GM12878 (cell line): Measurements from ENCODE around the gene ZNF133.

ENCODE experiments used
- CTCF ChIP-seq, 3 experiments: IDR thresholded peaks in 2 of 3; conservative IDR thresholded peaks in 1 of 3; 2 replicates each; pipeline ENCODE4 v1.5.1; 2011; ENCODE audit warnings: low read depth in 3 of 3, low read length in 3 of 3, mild to moderate bottlenecking in 3 of 3, control low read depth in 2 of 3, moderate library complexity in 2 of 3, inconsistent platforms in 1 of 3, mixed read lengths in 1 of 3; ENCODE audit not compliant: control insufficient read depth in 2 of 3, insufficient read depth in 1 of 3; ENCODE audit errors: extremely low read depth in 1 of 3
- DPF2 ChIP-seq: fragments of 450-650 bp; IDR thresholded peaks from 2 replicates; pipeline ENCODE4 v1.6.1; 2017; ENCODE audit warnings: mild to moderate bottlenecking
- MXI1 ChIP-seq: fragments of 150-350 bp; IDR thresholded peaks from 2 replicates; pipeline ENCODE4 v1.6.1; 2011; ENCODE audit warnings: low read depth, mild to moderate bottlenecking, inconsistent platforms, low read length, improper control_type of control experiment
- NR2F1 ChIP-seq: fragments of 450-650 bp; conservative IDR thresholded peaks from 2 replicates; pipeline ENCODE4 v1.6.1; 2017; ENCODE audit warnings: mild to moderate bottlenecking
- PAX8 ChIP-seq: fragments of 450-650 bp; IDR thresholded peaks from 2 replicates; pipeline ENCODE4 v1.6.1; 2017; ENCODE audit warnings: mild to moderate bottlenecking, moderate library complexity
- POLR2A ChIP-seq: IDR thresholded peaks from 2 replicates; pipeline ENCODE4 v1.6.1; 2011; ENCODE audit warnings: low read depth, mild to moderate bottlenecking, low read length
- RBBP5 ChIP-seq: fragments of 200-600 bp; sonication (generic); conservative IDR thresholded peaks from 2 replicates; pipeline ENCODE4 v1.6.1; 2016
- SRF ChIP-seq, 2 experiments: IDR thresholded peaks; 2 replicates each; pipeline ENCODE4 v1.6.1; 2011; ENCODE audit warnings: low read depth in 2 of 2, low read length in 2 of 2, mild to moderate bottlenecking in 1 of 2, moderate library complexity in 1 of 2
- TCF12 ChIP-seq: IDR thresholded peaks from 2 replicates; pipeline ENCODE4 v1.6.1; 2011; ENCODE audit warnings: low read depth, mild to moderate bottlenecking, low read length
- ZNF274 ChIP-seq: IDR thresholded peaks from one replicate; pipeline ENCODE4 v1.8.0; 2011; ENCODE audit not compliant: insufficient read length, insufficient read depth
- TF ChIP-seq, protein P1 (sequence below): IDR thresholded peaks from 2 replicates; pipeline ENCODE4 v1.6.1; 2011; ENCODE audit warnings: low read depth, low read length, improper control_type of control experiment, borderline replicate concordance

- TF ChIP-seq POLR2A (no peak), ZNF274 (no peak), PAX8 (no peak), TCF12 (no peak), DPF2 (no peak), NR2F1 (no peak), RBBP5 (no peak), SRF (IDR thresholded peaks at IDR 0.05; ENCODE audit: low read depth in 2 of 2, low read length in 2 of 2) (no peak), CTCF (IDR thresholded peaks at IDR 0.05 in 2 of 3, conservative IDR thresholded peaks at IDR 0.05 in 1 of 3; ENCODE audit: control insufficient read depth in 2 of 3, extremely low read depth in 1 of 3, insufficient read depth in 1 of 3, low read depth in 3 of 3, low read length in 3 of 3) (no peak), MXI1 (no peak)
- TF ChIP-seq, protein P1, sequence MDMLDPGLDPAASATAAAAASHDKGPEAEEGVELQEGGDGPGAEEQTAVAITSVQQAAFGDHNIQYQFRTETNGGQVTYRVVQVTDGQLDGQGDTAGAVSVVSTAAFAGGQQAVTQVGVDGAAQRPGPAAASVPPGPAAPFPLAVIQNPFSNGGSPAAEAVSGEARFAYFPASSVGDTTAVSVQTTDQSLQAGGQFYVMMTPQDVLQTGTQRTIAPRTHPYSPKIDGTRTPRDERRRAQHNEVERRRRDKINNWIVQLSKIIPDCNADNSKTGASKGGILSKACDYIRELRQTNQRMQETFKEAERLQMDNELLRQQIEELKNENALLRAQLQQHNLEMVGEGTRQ: no peak
These were observed 35.5 kb upstream of the ZNF133 start for GRCh38 chr20:18252597-18253451.
